Measurements from ENCODE around the gene IVNS1ABP. TPM values are rescaled to one million over a fixed set of nuclear protein-coding genes. Genes with fewer than 3 reads are reported as not detected.
"Not testable (repeated sequence)": the region's sequence is repeated elsewhere in the genome, so short reads cannot be mapped to it uniquely, and the experiment has no call there.

Gene IVNS1ABP
- total RNA-seq, 1 donor from 2014 or later: 49.8 TPM

GRCh38 chr1:185334182-185334581, 17.1 kb upstream of the IVNS1ABP start:
- DNase-seq (ENCODE audit: low read depth in 2 of 2): no peak

GRCh38 chr1:185328255-185328654, 11.2 kb upstream of the IVNS1ABP start:
- DNase-seq (ENCODE audit: low read depth in 2 of 2): no peak

DNA sequence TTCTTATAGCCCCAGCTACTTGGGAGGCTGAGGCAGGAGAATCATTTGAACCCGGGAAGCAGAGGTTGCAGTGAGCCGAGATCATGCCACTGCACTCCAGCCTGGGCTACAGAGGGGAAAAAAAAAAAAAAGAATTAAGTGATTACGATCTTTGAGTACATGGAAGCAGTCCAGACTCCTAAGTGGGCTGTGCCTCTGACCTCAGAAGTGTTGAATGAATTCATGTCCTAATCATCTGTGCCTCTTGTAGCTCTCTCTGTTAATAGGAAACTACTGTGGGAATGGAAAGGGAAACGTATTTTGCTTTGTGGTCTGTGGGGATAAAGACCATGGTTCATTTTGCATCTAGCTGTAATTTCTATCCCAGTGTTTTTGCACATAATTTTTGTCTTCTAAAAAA, 8.4 kb upstream of the IVNS1ABP start:
- peak in 1 of 2 donors; percentile 29 for DNase-seq (ENCODE audit: low read depth in 2 of 2)

- no peak for DNase-seq (ENCODE audit: low read depth in 2 of 2)
Observed at GRCh38 chr1:185324118-185324517, 7.1 kb upstream of the IVNS1ABP start.

DNA sequence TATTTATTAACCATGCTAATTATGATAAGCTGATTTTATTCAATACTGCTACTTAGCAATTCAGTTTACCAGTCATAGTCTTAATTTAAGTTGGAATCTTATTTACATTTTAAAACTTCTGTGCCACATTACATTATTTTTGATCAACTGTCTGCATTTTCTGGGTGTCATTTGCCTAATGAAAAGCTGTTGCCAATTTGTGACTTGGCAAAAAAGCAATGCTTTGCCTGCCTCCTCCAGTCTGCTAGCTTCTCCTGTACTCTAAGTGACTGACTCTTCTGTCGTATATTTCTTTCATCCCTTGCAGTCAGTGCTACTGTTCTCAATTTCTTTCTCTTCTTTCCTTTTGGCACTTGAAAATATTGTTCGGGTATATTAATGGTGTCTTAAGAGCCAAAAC, 5.6 kb upstream of the IVNS1ABP start:
- DNase-seq (ENCODE audit: low read depth in 2 of 2): no peak

- DNase-seq (ENCODE audit: low read depth in 2 of 2): not testable (repeated sequence)
Observed at GRCh38 chr1:185321653-185322221, 4.7 kb upstream of the IVNS1ABP start.

- DNase-seq (ENCODE audit: low read depth in 2 of 2): not testable (repeated sequence)
Observed at GRCh38 chr1:185321104-185321503, 4.1 kb upstream of the IVNS1ABP start.

- DNase-seq (ENCODE audit: low read depth in 2 of 2): no peak
Observed at GRCh38 chr1:185319139-185319475, 2.1 kb upstream of the IVNS1ABP start.

DNA sequence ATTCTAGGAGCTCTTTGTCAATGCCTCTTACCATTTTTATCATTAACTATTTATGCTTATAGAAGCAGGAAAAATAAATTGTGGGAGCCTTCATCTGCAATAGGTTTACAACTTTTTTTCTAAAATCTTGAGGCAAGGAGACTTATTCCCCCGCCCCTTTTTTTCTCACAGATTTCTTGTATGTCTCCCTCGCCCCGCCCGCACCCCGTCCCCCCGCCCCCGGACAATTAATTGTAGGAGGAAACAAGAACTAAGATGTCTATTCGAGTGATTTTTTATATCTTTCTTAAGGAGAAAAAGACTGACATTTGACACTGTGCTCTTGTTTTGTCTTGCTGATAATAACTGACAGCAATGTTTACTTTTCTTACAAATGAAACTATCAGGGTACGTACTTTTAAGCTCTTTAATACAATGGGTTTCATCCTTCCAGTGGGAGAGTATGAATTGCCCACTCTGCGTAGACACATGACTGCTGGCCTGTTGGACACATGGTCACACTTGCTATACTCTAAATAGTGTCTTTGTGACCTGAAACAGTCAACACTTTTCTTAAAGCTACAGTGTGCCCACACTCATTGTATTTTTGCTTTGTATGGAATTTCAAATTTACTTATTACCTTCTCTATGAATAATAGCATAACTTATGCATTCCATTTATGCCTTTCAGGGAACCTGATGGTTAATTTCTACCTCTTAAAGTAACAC, 1.5 kb upstream of the IVNS1ABP start:
- no peak for DNase-seq (ENCODE audit: low read depth in 2 of 2)

DNA sequence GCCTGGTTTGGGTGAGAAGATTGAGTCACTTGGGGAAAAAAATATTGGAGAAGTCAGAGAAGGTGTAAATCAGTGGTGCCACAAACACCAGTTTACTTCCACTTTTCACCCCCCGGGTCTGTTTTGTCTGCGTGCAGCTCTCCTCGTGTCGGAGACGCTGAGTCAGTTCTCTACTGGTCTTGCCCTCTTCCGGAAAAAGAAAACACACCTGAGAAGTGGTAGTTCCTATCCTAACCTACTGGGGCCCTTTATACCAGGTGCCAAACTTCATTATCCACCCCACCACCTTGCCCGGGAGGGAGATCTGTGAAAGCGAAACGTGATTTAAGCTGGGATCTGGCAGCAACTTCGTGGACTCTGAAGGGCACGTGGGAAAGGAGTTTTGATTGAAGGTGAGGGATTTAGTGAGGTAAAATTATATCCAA, 855 bp upstream of the IVNS1ABP start:
- peak; percentile 32 to 52 for DNase-seq (ENCODE audit: low read depth in 2 of 2)

DNA sequence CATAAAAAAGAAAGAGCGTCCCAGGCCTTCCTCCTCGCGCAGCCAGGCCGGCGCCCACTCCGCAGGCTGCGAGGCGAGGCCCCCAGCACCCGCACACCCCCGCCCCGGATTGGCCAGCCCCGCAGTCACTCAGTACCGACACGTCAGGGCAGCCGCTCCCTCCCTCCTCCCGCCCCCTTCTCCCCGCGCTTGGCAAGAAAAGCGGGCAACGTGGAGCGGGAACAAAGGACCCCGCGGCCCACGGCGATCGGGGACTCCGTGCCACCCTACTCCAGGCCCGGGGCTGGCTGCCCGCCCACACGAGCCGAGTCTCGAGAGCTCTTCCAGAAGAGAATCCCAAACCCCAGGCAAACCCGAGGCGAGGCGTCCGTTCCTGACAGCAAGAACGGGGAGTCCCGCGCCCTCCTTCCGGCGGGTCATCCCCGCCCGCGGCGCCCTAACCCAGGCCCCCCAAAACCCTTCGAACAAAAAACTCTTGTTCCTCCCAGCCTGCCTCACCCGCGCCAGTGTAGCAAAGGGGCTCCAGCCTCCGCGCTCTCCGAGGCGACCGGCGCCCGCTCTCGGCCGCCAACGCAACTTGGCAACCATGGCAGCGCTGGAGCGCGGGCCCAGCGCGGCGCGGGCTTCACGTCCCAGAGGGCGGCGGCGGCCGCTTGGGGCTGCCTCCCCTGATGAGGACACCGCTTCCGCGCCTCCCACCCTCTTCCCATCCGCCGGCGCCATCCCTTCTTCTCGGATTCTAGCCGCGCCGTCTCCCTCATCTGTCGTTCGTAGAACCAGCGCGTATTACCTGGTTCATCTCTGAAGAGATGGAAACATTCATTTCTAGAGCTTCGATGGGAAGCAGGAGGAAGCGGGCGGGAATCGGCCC, 645 bp downstream of the IVNS1ABP start:
- peak; percentile 94 to 96 for DNase-seq (ENCODE audit: low read depth in 2 of 2)

- peak; percentile 23 to 32 for DNase-seq (ENCODE audit: low read depth in 2 of 2)
Observed at GRCh38 chr1:185315445-185316071, 1.5 kb downstream of the IVNS1ABP start.

GRCh38 chr1:185314411-185314810, 2.6 kb downstream of the IVNS1ABP start:
- peak in 1 of 2 donors; percentile 29 for DNase-seq (ENCODE audit: low read depth in 2 of 2)

GRCh38 chr1:185312361-185313138, 4.5 kb downstream of the IVNS1ABP start:
- no peak for DNase-seq (ENCODE audit: low read depth in 2 of 2)

GRCh38 chr1:185311589-185312225, 5.3 kb downstream of the IVNS1ABP start:
- no peak for DNase-seq (ENCODE audit: low read depth in 2 of 2)

DNA sequence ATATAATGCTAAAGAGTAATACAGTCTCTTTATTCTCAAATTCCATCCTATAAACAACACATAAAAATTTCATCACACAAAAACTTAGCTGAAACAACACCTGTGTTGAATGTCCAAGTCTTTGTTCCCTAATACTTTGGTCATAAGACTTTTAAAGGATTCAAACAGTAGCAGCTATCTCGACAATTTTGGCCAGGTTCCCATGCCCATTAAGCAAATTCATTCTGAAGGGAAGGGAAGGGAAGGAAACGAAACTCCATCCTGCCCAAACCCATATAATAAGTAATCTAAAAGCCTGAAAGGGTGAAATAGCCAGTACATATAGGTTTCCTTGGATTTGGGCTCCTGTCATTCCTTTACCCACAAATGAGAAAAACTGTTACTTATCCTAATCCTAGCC, 7.5 kb downstream of the IVNS1ABP start:
- DNase-seq (ENCODE audit: low read depth in 2 of 2): peak; percentile 36 to 57

- no peak for DNase-seq (ENCODE audit: low read depth in 2 of 2)
Observed at GRCh38 chr1:185308126-185308525, 8.9 kb downstream of the IVNS1ABP start.

- no peak for DNase-seq (ENCODE audit: low read depth in 2 of 2)
Observed at GRCh38 chr1:185305419-185305818, 11.6 kb downstream of the IVNS1ABP start.

- peak; percentile 15 to 38 for DNase-seq (ENCODE audit: low read depth in 2 of 2)
Observed at GRCh38 chr1:185300152-185300551, 16.9 kb downstream of the IVNS1ABP start.

DNA sequence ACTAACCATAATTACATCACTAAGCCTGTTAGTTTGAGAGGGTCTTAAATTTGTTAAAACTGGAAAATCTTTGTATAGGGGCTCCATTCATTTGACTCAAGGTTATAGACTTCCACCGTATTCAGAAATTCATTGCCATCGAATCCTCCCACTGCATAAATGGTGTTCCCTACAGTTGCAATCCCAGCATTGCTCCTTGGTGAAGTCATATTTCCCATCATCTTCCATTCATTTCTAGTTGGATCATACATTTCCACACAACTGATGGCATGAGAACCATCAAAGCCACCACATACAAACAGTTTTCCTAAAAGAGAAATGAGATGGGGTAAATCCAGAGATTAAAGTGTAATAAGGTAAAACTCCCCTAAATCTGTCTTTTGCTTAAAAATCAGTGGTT, 19.1 kb downstream of the IVNS1ABP start:
- no peak for DNase-seq (ENCODE audit: low read depth in 2 of 2)

DNA sequence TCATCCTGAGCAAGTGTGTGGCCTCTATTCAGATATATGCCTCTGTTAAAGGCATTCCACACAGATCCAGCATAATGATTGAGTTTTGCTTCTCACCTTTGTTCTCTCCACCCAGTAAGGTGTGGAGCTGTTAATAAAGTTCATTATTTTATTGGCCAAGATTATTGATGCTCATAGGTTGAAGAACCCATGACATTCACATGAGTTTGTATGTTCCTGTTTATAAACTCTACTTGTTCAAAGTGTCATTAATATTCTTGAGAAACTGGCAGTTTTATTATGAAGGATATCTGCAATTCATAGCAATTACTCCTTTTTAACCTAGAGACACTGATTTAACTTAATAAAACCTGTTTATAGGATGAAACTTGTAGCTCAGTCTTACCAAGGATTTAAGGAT, 22.0 kb downstream of the IVNS1ABP start:
- DNase-seq (ENCODE audit: low read depth in 2 of 2): no peak

All from lung microvascular endothelial cell (primary cell).